GM19372 (cell line): Measurements from ENCODE around the gene CLEC16A.

Experiments used
- ATAC-seq: cut with Tn5 transposase; IDR thresholded peaks from one replicate; pipeline ENCODE4 v1.9.1; 2021; ENCODE audit warnings: mild to moderate bottlenecking, low read depth, moderate library complexity; ENCODE audit not compliant: unreplicated experiment

CLEC16A gene

DNA sequence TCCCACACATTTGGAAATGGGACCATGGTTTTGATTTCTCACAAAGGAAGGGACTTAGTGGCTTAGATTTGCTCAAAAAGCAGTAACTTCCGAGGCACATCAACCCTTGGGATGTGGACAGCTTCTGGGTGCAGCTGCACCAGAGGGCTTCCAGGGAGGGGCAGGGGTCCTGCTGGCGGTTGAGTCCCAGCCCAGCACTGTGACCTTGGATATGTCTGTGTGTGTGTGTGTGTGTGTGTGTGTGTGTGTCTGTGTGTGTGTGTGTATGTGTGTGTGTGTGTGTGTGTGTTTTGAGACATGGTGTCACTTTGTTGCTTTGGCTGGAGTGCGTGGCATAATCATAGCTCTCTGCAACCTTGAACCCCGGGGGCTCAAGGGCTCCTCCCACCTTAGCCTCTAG is 130.8 kb downstream of the CLEC16A start:
- no peak for ATAC-seq

DNA sequence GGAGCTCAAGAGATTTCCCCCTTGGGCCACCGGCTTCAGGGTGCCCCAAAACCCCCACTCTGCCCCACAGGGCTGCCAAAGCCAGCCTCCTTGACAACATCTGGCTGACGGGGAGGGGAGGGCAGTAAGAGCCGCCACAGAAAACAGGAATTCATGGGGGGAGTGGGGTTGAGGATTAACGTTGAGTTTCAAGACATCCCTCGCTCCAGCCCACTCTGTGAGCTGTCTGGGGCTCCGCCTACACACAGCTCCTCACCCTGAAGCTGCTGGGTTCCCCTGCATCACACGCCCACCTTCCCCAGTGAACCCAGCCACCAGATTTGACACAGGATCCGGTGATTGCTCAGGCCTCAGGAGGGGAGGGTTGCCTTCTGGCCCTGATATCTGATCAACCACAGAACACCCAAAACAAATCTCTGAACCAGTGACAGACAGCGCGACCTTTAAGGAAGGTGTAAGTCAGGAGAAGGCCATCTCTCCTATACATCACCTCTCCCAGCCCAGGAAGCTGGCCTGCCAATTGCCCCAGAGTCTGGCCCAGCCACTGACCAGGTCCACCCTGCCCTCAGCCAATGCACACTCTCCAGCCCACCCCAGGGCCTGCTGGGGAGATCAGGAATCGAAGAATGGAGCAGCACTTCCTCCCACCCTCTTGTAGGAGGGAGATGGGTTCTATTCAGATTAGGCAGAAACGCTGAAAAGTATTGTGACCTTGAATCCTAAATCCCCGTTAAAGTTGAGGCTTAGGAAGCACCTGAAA is 132.1 kb downstream of the CLEC16A start:
- ATAC-seq: peak; percentile 72

DNA sequence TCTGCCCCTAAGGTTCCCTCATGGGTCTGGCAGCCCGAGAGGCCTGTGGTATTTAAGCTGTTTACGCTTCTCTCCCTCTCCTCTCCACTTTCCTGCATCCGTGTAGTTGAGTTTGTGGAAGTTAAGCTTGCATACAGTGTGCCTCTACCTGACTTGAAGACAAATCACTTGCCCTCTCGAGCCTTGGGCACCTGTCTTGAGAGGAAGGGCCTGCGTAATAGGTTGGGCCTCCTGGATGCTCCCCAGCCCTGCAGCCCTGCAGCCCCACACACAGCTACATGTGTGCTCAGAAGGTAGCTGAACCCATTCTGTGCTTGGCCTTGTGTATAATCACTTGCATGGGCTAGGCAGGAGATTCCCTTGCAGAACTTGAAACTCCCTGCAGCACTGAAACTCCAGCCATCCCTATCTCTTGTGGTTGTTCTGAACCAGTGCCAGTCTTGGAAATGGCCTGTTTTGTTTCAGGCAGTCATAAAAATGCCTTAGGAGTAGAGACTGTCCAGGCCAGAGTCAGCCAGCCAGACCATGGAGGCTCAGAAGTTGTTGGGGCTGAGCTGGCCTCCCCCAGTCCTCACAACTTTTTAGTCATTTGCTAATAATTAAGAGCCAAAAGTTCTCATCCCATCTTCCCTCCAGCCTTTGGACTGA is 134.6 kb downstream of the CLEC16A start:
- ATAC-seq: no peak

DNA sequence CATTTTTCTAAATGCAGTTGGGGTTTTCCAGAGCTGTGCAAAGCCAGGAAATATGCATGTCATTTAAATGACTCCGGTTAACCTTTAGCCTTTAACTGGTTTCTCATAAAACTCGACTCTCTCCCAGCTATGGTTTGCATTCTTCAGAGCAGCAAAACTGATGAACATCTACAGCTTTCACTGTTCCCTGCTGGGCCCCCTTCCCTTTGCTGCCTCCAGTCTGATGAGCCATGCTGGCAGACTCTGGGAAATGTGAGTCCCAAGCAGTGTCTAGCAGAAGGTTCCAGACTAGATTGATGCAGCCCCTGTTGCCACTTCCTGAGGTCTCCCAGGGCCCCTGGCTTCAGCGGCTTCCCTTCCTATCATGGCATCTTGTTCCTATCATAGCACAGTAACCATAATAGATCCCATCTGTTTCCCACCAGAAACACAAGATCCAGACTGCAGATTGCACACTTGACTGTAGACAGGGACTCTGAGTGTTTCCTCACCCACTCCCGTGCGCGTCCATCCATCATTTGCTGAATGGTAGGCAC is 135.4 kb downstream of the CLEC16A start:
- no peak for ATAC-seq

DNA sequence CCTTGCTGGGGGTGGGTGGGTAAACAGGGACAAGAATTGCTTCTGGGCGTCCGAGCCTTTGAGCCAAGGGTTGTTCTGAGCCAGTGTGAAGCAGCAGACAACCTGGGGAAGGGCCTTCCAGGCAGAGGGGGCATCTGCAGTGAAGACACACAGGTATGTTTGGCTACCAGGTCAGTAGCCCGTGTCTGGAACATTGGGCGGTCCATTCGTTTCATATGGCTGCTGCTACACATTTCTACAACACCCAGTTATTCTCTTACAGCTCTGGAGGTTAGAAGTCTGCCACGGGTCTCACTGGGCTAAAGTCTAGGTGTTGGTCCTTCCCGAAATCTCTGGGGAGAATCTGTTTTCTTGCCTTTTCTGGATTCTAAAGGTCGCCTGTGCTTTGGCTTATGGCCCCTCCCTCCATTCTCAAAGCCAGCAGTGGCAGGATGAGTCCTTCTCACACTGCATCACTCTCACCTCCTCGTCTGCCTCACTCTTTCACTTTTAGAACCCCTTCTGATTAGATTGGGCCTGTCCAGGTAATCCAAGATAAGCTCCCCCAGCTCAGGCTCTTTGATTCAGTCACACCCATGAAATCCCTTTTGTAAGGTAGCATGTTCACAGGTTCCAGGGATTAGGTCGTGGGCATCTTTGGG is 136.1 kb downstream of the CLEC16A start:
- no peak for ATAC-seq

DNA sequence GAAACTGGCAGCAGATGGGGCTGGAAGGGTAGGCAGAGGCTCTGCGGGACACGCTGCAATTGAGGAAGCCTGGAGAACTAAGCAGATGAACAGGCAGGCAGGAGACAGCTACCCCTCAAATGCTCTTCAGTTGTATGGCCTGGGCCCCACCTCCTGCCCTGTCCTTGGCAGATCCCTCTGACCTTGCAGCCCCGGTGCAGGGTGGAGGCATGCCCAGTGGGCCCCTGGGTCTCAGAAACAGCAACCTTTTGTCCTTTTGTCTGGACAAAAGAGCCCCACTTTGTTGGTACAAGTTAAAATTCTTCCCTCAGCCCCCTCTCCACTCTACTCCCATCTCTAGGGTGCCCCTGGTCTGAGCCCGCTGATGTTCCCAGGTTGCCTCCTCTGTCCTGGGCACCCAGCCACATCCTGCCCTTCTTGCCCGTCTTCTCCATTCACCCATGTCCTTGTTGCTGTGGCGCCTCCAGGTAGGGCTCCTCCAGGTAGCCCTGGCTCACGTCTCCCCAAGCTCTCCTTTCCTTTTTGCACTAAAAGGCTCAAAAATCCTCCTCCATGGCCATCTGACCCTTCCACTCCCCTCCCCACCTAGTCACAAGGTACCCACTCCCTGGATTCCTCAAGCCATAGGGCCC is 136.8 kb downstream of the CLEC16A start:
- no peak for ATAC-seq

DNA sequence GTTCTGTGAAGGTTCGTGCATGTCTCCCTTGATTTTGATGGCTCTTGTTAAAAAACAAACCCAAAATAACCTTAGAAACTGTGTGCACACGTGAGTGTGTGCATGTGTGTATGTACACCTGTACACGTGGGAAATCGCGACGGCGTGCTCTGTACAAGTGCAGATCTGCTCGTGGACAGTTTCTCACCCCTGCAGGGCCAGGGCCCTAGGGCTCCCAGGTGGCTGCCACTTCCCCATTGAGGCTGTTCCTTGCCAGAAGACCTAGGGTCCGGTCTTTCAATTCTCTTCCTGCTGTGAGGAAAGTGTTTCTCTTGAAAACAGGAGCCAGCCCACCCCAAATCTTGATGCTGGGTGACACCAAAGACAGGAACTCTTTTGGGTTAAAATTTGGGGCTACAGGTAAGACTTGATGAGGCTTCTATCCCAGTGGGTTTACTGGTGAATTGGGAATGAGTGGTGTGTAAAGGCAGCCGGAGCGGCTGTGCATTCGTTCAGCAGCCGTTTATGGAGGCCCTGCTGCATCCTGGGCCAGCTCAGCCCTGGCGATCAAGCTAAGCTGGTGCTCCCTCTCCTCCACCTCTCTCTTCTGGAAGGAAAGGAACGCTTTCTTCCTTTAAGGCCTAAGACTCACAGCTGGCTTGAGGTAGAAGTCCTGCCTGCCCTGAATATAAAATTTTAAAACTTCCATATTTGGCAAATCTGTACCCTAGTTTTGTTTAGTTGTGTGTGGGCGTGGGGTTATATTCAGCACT is 137.9 kb downstream of the CLEC16A start:
- ATAC-seq: no peak

DNA sequence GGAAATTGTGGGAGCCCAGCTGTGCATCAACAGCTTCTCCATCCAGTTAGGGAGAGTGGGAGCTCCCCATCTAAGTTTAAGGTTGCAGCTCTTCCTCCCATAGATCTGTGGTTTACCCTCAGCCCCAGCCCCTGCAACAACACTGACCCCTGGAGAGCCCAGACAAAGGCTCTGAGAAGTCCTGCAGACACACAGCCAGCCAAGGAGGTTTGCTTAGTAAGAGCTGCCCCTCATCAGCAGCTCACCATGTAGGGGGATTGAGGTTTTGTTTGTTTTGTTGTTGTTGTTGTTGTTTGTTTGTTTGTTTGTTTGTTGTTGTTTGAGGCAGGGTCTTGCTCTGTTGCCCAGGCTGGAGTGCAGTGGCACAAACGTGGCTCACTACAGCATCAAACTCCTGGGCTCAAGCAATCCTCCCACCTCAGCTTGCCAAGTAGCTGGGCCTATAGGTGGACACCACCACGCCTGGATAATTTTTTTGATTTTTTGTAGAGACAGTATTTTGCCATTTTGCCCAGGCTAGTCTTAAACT is 138.6 kb downstream of the CLEC16A start:
- no peak for ATAC-seq

DNA sequence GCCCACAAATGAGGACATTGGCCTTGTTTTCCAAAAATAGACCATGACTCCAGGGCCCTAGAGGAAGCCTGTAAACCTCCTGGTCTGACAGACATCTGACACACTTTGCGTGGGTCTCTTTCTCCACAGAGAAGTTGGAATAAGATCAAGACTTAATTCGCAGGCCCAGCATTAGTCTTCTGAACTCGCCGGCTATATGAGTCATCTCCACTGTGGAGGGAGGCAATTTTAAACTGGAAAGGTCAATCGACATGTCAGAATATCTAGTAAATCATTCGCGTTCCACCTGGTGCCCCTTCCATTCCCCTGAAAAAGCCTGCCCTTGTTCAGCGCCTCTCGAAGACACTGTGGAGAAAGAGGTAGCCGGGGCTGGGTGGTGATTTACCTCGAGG is 140.1 kb downstream of the CLEC16A start:
- ATAC-seq: no peak

DNA sequence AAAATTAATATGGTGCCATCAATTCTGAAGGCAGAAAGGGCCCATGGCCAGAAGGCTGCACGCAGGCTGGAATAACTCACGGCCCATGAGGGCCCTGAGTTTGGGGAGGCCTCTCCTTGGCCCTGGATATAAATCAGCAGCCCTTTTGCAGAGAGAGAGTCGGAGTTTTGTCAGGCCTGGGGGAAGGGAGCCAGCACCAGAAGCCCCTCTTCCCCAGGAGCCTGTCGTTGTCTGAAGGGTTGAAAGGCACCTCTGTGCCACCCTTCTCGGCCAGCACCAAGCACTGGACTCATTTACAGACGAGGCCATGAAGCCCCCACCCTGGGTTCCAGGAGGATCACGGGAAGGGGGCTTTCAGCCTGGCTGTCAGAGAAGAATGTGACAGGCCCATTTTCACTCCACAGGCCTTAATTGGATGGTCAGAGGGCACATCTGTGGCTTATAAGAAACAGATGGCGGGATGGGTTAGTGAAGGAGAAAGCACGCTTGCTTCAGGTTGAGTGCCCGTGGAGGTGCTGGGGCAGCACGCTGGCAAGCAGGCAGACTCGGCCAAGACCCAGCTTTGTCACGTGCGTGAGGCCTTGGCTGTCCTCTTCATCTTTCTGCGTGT is 140.6 kb downstream of the CLEC16A start:
- ATAC-seq: no peak

DNA sequence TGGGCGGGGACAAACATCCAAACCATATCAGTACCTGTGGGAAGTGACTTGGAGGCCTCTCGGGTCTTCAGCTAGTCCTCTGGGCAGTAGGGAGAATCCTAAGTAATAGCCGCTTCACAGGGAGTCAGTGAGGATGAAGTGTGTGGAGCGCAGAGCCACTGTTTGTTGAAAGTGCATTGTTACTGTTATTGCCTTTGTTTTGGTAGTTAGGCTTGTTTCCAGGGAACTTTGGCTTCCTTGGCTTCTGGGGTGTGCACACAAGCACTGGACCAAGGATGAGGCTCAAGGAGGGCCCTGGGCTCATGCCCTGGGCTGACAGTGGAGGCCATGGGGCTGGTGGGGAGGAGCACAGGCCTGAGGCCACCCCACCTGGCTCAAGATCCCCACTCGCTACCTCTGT is 141.6 kb downstream of the CLEC16A start:
- no peak for ATAC-seq

DNA sequence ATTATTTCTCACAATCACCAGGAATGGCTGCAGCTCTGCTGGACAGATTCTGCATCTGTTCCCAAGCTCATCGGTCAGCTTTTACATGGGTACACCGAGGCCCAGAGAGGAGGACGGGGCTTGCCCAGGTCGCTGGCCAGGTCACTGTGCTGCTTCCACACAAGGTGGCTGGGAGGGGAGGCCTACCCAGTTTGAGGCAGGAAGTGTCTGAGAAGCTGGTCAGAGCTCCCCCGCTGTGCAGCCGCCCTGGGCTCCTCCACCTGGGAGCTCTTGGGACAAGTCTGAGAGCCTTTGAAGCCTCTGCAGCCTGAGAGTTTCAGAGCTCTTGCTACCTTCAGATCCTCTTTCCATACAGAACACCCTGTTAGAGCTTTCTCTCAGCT is 143.3 kb downstream of the CLEC16A start:
- ATAC-seq: no peak

DNA sequence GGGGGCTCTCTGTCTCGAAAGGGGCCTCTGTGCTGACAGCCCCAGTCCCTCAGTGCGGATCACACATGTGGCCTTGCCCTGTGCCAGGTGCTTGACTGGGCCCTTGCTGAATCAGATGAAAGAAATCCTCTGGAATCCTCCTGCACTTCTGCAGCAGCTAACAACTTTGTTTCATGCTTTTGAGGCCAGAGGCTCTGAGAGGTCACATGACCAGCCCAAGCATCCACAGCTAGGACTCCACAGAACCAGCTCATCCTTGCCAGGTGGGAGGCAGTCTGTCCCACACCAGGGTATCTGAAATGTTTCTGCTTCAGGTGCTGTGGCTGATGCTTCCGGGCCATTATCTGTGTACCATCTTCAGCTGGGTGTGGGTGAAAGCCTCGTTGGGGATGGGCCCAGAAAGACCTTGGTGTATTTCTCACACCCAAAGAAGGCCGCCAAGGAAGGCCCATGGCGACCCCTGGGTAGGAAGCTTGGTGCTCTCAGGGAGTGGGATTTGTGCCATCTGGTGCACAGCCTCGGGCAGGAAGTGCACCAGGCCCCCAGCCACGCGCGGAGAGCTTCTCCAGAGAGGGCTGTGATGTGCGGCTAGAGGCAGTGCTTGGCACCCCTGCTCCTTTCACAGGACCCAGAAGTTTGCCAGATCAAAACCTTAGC is 143.8 kb downstream of the CLEC16A start:
- ATAC-seq: no peak

DNA sequence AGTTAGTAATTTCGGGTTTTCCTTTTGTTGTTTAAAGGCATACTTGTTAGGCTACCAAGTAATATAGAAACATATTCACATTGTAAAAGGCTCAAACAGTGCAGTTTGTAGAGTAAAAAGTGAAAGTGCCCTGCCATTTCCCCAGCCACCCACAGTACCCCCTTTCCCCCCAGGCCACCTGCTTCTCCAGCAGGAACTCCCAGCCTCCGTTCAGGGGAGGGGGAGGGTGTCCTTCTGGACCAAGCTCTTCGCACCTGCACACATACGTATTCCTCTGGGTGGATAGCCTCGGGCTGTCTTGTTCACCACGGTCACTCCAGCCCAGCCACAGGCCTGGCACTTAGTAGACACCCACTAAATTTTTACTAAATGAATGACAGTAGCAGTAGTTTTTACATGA is 144.5 kb downstream of the CLEC16A start:
- ATAC-seq: no peak

DNA sequence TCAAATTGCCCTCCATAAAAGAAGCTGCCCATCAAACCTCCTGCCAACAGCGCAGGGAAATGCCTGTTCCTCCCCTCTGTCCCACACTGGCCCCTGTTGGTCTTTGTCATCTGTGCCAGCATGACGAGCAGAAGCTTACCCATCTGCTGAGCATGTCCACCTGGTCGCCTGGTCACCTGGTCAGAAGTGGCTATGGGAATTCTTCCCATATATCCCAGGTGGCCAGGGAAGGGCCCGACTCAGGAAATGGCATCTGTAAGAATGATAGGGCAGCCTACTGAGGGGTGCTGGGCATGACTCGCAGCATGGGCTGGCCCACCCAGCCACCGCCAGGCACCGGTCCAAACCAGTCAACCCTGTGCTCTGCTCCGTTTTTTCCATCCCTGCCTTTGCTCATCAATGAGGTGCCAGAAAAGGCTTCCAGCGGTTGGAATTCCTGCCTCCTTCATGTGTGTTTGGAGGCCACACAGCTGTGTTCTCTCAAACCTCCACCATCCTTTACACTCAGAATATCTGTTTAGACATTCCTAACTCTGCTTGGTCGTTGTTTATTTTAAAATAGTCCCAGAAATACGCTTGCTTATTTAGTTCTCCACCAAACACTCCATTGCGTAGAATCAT is 145.2 kb downstream of the CLEC16A start:
- no peak for ATAC-seq

DNA sequence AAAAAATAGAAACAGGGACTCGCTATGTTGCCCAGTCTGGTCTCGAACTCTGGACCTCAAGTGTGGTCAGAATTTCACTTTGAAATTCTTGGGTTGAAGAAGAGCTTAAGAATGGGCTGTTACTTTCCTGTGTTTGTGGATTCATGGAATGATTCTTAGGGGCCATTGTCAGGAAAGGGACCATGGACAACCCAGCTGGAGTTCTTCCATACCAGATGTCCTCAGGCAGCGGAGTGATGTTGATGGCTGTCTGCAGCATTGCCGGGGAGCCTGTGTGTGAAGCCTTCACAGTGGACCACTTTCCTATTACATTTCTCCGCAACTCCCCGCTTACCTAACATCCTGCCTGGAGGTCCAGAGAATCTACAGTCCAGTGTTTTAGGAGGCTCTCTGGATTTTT is 145.9 kb downstream of the CLEC16A start:
- no peak for ATAC-seq

DNA sequence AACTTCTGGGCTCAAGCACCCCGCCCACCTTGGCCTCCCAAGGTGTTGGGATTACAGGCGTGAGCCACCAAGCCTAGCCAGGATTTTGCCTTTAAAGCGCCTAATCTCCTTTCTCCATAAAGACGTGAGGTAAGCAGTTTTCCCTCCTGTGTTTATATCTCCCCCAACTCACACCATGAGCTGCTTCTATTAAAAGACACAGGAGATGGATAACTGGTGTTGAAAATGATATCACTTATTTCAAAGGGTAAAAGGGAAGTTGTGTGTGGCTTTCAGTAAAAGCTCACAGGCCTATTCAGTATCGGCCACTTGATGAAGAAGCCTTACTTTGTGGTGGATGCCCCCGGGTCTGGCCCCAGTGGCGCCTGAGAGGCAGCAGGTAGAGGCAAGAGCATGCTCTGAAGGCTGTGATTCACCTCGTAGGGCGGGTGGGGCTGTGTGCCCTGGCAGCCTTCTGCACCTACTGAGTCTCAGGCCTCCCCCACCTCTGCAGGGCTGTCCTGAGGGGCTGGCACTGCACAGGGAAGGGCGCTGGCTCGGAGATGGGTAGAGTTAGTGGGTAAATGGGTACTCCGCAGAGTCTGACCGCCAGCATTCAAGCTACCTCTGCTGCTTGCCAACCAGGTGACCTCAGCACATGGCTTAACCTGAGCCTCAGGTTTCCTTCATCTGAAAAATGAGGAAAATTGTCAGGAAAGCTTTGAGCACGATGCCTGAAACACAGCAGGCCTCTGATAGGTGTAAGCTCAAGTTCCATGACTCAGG is 146.8 kb downstream of the CLEC16A start:
- no peak for ATAC-seq
